ENCODE results near the gene DPPA2. TPM values are rescaled to one million over a fixed set of nuclear protein-coding genes. Genes with fewer than 3 reads are reported as not detected.
A peak's percentile ranks its signal among the peaks of the same experiment; 100 is the strongest.
"Not testable (repeated sequence)": the region's sequence is repeated elsewhere in the genome, so short reads cannot be mapped to it uniquely, and the experiment has no call there.

DPPA2 gene
- total RNA-seq, 1 donor from 2014 or later: 1.8 TPM

GRCh38 chr3:109362823-109363222 is 46.5 kb upstream of the DPPA2 start:
- Histone ChIP-seq H3K9me3 (ENCODE audit: low read depth) (no peaks in the 10 kb centered on the region), H3K4me3 (no peak overlapping the region), H2AFZ (replicated peaks) (no peak overlapping the region), H3K9ac (no peak overlapping the region), H3F3A (ENCODE audit: low read depth) (peaks cover under 1% of the 10 kb centered on the region), H3K27me3 (no peaks in the 10 kb centered on the region), H3K27ac (no peak overlapping the region), H3K4me1 (no peaks in the 10 kb centered on the region), H3K4me2 (no peak overlapping the region), H3K36me3 (no peaks in the 10 kb centered on the region), H4K20me1 (ENCODE audit: low read depth) (no peaks in the 10 kb centered on the region), H3K79me2 (ENCODE audit: low read depth) (no peaks in the 10 kb centered on the region)
- no peaks in the 10 kb centered on the region for H3K36me3 Mint-ChIP-seq
- H3K27ac Mint-ChIP-seq: no peak overlapping the region
- H3K4me1 Mint-ChIP-seq: no peaks in the 10 kb centered on the region
- no peak for DNase-seq (ENCODE audit: low spot score)
- H3K4me3 Mint-ChIP-seq: no peak overlapping the region
- TF ChIP-seq EZH2 (IDR thresholded peaks at IDR 0.05) (no peak), CTCF (IDR thresholded peaks at IDR 0.05) (no peak), EZH2phosphoT487 (IDR thresholded peaks at IDR 0.05) (no peak)
- no peaks in the 10 kb centered on the region for H3K9me3 Mint-ChIP-seq
- H3K27me3 Mint-ChIP-seq (ENCODE audit: insufficient read depth, low read depth): peaks cover 4% of the 10 kb centered on the region

- not testable (repeated sequence) for H3K9ac ChIP-seq; H3K4me3 Mint-ChIP-seq; H3K79me2 ChIP-seq (ENCODE audit: low read depth); H3K36me3 Mint-ChIP-seq; DNase-seq (ENCODE audit: low spot score); H3K36me3 ChIP-seq; H3K4me3 ChIP-seq; H3K27ac Mint-ChIP-seq; H3K4me2 ChIP-seq; H4K20me1 ChIP-seq (ENCODE audit: low read depth); H3K27me3 ChIP-seq; H3K9me3 ChIP-seq (ENCODE audit: low read depth); H3K27ac ChIP-seq; H3K27me3 Mint-ChIP-seq (ENCODE audit: insufficient read depth, low read depth); H2AFZ ChIP-seq (replicated peaks); H3K9me3 Mint-ChIP-seq
- peaks cover 28% of the 10 kb centered on the region for H3K4me1 ChIP-seq
- peaks cover 30% of the 10 kb centered on the region for H3F3A ChIP-seq (ENCODE audit: low read depth)
- H3K4me1 Mint-ChIP-seq: peaks cover 30% of the 10 kb centered on the region
These were observed 42.5 kb upstream of the DPPA2 start for GRCh38 chr3:109358809-109359208.

- Histone ChIP-seq H3K4me3 (peak overlapping the region; percentile 41), H3K4me2 (peak overlapping the region; percentile 87), H3K79me2 (ENCODE audit: low read depth) (no peaks in the 10 kb centered on the region), H3K27ac (peak overlapping the region; percentile 98), H3K9me3 (ENCODE audit: low read depth) (no peaks in the 10 kb centered on the region), H3K4me1 (peaks cover 28% of the 10 kb centered on the region), H3K27me3 (no peaks in the 10 kb centered on the region), H4K20me1 (ENCODE audit: low read depth) (no peaks in the 10 kb centered on the region), H3K36me3 (no peaks in the 10 kb centered on the region), H3K9ac (no peak overlapping the region), H3F3A (ENCODE audit: low read depth) (peaks cover 30% of the 10 kb centered on the region), H2AFZ (replicated peaks) (no peak overlapping the region)
- no peak for DNase-seq (ENCODE audit: low spot score)
- Mint-ChIP-seq H3K27ac (no peak overlapping the region), H3K4me1 (peaks cover 38% of the 10 kb centered on the region), H3K4me3 (peak overlapping the region; percentile 4), H3K9me3 (no peaks in the 10 kb centered on the region), H3K36me3 (peaks cover 2% of the 10 kb centered on the region), H3K27me3 (ENCODE audit: insufficient read depth, low read depth) (peaks cover 2% of the 10 kb centered on the region)
- no peak for TF ChIP-seq EZH2 (IDR thresholded peaks at IDR 0.05)
- no peak for TF ChIP-seq EZH2phosphoT487 (IDR thresholded peaks at IDR 0.05)
These were observed 40.3 kb upstream of the DPPA2 start for GRCh38 chr3:109356442-109357155.

- Histone ChIP-seq H3K4me2 (peak overlapping the region; percentile 87), H4K20me1 (ENCODE audit: low read depth) (no peaks in the 10 kb centered on the region), H3K79me2 (ENCODE audit: low read depth) (no peaks in the 10 kb centered on the region), H3K4me3 (peak overlapping the region; percentile 41), H3K27me3 (no peaks in the 10 kb centered on the region), H3F3A (ENCODE audit: low read depth) (peaks cover 30% of the 10 kb centered on the region), H3K27ac (peak overlapping the region; percentile 98), H3K9ac (peak overlapping the region; percentile 4), H3K36me3 (no peaks in the 10 kb centered on the region), H3K4me1 (peaks cover 28% of the 10 kb centered on the region), H3K9me3 (ENCODE audit: low read depth) (no peaks in the 10 kb centered on the region), H2AFZ (replicated peaks) (no peak overlapping the region)
- H3K36me3 Mint-ChIP-seq: peaks cover 2% of the 10 kb centered on the region
- H3K4me3 Mint-ChIP-seq: peak overlapping the region; percentile 79
- peaks cover 2% of the 10 kb centered on the region for H3K27me3 Mint-ChIP-seq (ENCODE audit: insufficient read depth, low read depth)
- TF ChIP-seq EZH2phosphoT487 (IDR thresholded peaks at IDR 0.05): no peak
- no peak for TF ChIP-seq EZH2 (IDR thresholded peaks at IDR 0.05)
- no peak for TF ChIP-seq CTCF (IDR thresholded peaks at IDR 0.05)
- peaks cover 38% of the 10 kb centered on the region for H3K4me1 Mint-ChIP-seq
- peak overlapping the region; percentile 79 for H3K27ac Mint-ChIP-seq
- DNase-seq (ENCODE audit: low spot score): peak; percentile 78
- no peaks in the 10 kb centered on the region for H3K9me3 Mint-ChIP-seq
These were observed 39.5 kb upstream of the DPPA2 start for GRCh38 chr3:109355625-109356441.
